HepG2 (cell line): ENCODE results near the gene PTGDS. TPM values are rescaled to one million over a fixed set of nuclear protein-coding genes. Genes with fewer than 3 reads are reported as not detected.
A peak's percentile ranks its signal among the peaks of the same experiment; 100 is the strongest.

Source experiments
- JARID2 ChIP-seq: sonication (generic); formaldehyde crosslinking; IDR thresholded peaks from 2 replicates; pipeline ENCODE4 v1.8.1; 2023; ENCODE audit warnings: missing genetic modification reagents, inconsistent platforms; ENCODE audit not compliant: insufficient replicate concordance
- TEAD2 ChIP-seq: sonication (generic); formaldehyde crosslinking; IDR thresholded peaks from 2 replicates; pipeline ENCODE4 v1.9.0; 2021; ENCODE audit warnings: missing genetic modification reagents
- ZBTB7A ChIP-seq: sonication (generic); formaldehyde crosslinking; IDR thresholded peaks from 2 replicates; pipeline ENCODE4 v1.8.0; 2022; ENCODE audit warnings: mild to moderate bottlenecking, missing genetic modification reagents
- ZNF292 ChIP-seq: sonication (generic); formaldehyde crosslinking; IDR thresholded peaks from 2 replicates; pipeline ENCODE4 v1.8.1; 2022; ENCODE audit warnings: mild to moderate bottlenecking, low read depth, missing genetic modification reagents, borderline replicate concordance
- polyA plus RNA-seq, 8 experiments: library from polyadenylated mRNA; depleted of rRNA in 3 of 8; stranded (reverse) in 7 of 8; unstranded in 1 of 8; fragments of >200 nt; fragmentation: Illumina TruSeq in 4 of 8; extraction: Trizol in 4 of 8; gene quantifications; 2 replicates each; pipeline versions ENCODE4 v1.2.1 to v1.2.3, GENCODE V29; 2011 to 2016; ENCODE audit warnings: low read depth in 4 of 8, missing spikeins in 1 of 8, mixed read lengths in 1 of 8; ENCODE audit not compliant: insufficient read depth in 1 of 8
- total RNA-seq, 5 experiments: library from RNA; depleted of rRNA; stranded (reverse); fragments of >200 nt; fragmentation: Illumina TruSeq; extraction: Trizol; gene quantifications; 2 replicates each; pipeline ENCODE4 v1.2.3, GENCODE V29; 2016; ENCODE audit warnings: low read depth in 1 of 5
- TF ChIP-seq, protein P1 (sequence below): sonication (generic); formaldehyde crosslinking; conservative IDR thresholded peaks from 2 replicates; pipeline ENCODE4 v1.4.0; 2020; ENCODE audit warnings: missing genetic modification reagents
- TF ChIP-seq, protein P2 (sequence below): sonication (generic); formaldehyde crosslinking; IDR thresholded peaks from 2 replicates; pipeline ENCODE4 v1.8.0; 2022; ENCODE audit warnings: missing genetic modification reagents, mild to moderate bottlenecking, borderline replicate concordance
- TF ChIP-seq, protein P3 (sequence below): sonication (generic); formaldehyde crosslinking; IDR thresholded peaks from 2 replicates; pipeline ENCODE4 v1.5.0; 2020; ENCODE audit warnings: mild to moderate bottlenecking, low read depth, missing genetic modification reagents, borderline replicate concordance
- TF ChIP-seq, protein P4 (sequence below): sonication (generic); formaldehyde crosslinking; IDR thresholded peaks from 2 replicates; pipeline ENCODE4 v1.4.0; 2020; ENCODE audit warnings: low read depth, missing genetic modification reagents
- TF ChIP-seq, protein P5 (sequence below): sonication (generic); formaldehyde crosslinking; IDR thresholded peaks from 2 replicates; pipeline ENCODE4 v1.4.0; 2020; ENCODE audit warnings: missing genetic modification reagents, mild to moderate bottlenecking, borderline replicate concordance
- TF ChIP-seq, protein P6 (sequence below): sonication (generic); formaldehyde crosslinking; IDR thresholded peaks from 2 replicates; pipeline ENCODE4 v1.5.0; 2020; ENCODE audit warnings: mild to moderate bottlenecking, missing genetic modification reagents, borderline replicate concordance

Gene PTGDS
- total and polyA plus RNA-seq, 2 of the 13 experiments (the other 11 are each of a cell fraction or from before 2014, with no cell fraction given), result 0.33 to 0.50 TPM

DNA sequence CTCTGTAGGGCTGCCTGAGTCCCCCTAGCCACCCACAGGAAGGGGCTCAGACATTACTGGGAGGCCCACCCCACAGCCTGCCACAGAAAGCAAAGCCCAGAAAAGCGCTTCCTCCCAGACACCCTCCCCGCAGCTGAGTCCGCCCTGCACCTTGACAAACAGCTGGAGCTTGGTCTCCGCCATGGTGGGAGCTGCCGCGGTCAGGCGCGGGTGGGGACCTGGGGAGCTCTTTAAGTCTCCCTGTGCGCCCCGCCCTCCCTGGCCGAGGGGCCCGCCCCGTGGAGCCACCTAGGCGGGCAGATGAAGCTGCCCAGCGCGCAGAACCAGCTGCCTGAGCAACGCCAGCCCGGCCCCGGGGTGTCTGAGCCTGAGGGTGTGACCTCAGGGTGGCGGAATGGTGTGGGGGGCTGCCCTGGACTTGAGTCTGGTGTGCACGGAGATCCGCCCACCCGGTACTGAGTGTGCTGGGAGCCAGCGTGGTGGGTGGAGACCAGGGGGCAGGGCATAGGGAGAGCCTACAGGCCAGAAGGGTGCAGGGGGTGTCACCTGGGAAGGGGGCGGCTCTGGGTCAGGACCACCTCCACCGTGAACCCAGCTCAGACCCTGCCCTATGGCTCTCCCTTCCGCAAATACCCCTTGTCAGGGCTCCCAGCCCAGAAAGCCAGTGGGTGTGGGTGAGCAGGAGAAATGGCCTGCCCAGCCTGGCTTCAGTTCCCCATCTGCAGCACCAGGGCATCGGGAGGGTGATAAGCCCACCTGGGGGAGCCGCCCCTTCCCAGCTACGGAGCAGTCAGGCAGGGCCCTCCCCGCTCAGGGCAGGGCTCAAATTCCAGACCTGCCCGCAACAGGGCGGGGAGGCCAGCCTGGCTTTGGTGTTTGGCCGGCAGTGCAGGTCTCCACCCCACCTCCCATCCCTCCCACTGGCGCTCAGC, 19.3 kb downstream of the PTGDS start, which contains the start of gene CLIC3 (continued):
- TF ChIP-seq, protein P1, sequence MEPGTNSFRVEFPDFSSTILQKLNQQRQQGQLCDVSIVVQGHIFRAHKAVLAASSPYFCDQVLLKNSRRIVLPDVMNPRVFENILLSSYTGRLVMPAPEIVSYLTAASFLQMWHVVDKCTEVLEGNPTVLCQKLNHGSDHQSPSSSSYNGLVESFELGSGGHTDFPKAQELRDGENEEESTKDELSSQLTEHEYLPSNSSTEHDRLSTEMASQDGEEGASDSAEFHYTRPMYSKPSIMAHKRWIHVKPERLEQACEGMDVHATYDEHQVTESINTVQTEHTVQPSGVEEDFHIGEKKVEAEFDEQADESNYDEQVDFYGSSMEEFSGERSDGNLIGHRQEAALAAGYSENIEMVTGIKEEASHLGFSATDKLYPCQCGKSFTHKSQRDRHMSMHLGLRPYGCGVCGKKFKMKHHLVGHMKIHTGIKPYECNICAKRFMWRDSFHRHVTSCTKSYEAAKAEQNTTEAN (CRISPR knock-in tag), result no peak
- TF ChIP-seq ZBTB7A (CRISPR knock-in tag) (peak; percentile 66; the same call in 1 of the 2 replicates), JARID2 (CRISPR knock-in tag) (no peak), TEAD2 (CRISPR knock-in tag) (no peak), ZNF292 (CRISPR knock-in tag) (no peak)
- TF ChIP-seq, protein P2, sequence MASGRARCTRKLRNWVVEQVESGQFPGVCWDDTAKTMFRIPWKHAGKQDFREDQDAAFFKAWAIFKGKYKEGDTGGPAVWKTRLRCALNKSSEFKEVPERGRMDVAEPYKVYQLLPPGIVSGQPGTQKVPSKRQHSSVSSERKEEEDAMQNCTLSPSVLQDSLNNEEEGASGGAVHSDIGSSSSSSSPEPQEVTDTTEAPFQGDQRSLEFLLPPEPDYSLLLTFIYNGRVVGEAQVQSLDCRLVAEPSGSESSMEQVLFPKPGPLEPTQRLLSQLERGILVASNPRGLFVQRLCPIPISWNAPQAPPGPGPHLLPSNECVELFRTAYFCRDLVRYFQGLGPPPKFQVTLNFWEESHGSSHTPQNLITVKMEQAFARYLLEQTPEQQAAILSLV, result no peak
- TF ChIP-seq, protein P3, sequence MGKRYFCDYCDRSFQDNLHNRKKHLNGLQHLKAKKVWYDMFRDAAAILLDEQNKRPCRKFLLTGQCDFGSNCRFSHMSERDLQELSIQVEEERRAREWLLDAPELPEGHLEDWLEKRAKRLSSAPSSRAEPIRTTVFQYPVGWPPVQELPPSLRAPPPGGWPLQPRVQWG (CRISPR knock-in tag), result no peak
- TF ChIP-seq, protein P4, sequence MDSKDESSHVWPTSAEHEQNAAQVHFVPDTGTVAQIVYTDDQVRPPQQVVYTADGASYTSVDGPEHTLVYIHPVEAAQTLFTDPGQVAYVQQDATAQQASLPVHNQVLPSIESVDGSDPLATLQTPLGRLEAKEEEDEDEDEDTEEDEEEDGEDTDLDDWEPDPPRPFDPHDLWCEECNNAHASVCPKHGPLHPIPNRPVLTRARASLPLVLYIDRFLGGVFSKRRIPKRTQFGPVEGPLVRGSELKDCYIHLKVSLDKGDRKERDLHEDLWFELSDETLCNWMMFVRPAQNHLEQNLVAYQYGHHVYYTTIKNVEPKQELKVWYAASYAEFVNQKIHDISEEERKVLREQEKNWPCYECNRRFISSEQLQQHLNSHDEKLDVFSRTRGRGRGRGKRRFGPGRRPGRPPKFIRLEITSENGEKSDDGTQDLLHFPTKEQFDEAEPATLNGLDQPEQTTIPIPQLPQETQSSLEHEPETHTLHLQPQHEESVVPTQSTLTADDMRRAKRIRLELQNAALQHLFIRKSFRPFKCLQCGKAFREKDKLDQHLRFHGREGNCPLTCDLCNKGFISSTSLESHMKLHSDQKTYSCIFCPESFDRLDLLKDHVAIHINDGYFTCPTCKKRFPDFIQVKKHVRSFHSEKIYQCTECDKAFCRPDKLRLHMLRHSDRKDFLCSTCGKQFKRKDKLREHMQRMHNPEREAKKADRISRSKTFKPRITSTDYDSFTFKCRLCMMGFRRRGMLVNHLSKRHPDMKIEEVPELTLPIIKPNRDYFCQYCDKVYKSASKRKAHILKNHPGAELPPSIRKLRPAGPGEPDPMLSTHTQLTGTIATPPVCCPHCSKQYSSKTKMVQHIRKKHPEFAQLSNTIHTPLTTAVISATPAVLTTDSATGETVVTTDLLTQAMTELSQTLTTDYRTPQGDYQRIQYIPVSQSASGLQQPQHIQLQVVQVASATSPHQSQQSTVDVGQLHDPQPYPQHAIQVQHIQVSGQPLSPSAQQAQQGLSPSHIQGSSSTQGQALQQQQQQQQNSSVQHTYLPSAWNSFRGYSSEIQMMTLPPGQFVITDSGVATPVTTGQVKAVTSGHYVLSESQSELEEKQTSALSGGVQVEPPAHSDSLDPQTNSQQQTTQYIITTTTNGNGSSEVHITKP (CRISPR knock-in tag), result peak; percentile 41; the same call in 1 of the 2 replicates
- TF ChIP-seq, protein P5, sequence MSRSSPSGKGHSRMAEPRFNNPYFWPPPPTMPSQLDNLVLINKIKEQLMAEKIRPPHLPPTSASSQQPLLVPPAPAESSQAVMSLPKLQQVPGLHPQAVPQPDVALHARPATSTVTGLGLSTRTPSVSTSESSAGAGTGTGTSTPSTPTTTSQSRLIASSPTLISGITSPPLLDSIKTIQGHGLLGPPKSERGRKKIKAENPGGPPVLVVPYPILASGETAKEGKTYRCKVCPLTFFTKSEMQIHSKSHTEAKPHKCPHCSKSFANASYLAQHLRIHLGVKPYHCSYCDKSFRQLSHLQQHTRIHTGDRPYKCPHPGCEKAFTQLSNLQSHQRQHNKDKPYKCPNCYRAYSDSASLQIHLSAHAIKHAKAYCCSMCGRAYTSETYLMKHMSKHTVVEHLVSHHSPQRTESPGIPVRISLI (CRISPR knock-in tag), result no peak
- TF ChIP-seq, protein P6, sequence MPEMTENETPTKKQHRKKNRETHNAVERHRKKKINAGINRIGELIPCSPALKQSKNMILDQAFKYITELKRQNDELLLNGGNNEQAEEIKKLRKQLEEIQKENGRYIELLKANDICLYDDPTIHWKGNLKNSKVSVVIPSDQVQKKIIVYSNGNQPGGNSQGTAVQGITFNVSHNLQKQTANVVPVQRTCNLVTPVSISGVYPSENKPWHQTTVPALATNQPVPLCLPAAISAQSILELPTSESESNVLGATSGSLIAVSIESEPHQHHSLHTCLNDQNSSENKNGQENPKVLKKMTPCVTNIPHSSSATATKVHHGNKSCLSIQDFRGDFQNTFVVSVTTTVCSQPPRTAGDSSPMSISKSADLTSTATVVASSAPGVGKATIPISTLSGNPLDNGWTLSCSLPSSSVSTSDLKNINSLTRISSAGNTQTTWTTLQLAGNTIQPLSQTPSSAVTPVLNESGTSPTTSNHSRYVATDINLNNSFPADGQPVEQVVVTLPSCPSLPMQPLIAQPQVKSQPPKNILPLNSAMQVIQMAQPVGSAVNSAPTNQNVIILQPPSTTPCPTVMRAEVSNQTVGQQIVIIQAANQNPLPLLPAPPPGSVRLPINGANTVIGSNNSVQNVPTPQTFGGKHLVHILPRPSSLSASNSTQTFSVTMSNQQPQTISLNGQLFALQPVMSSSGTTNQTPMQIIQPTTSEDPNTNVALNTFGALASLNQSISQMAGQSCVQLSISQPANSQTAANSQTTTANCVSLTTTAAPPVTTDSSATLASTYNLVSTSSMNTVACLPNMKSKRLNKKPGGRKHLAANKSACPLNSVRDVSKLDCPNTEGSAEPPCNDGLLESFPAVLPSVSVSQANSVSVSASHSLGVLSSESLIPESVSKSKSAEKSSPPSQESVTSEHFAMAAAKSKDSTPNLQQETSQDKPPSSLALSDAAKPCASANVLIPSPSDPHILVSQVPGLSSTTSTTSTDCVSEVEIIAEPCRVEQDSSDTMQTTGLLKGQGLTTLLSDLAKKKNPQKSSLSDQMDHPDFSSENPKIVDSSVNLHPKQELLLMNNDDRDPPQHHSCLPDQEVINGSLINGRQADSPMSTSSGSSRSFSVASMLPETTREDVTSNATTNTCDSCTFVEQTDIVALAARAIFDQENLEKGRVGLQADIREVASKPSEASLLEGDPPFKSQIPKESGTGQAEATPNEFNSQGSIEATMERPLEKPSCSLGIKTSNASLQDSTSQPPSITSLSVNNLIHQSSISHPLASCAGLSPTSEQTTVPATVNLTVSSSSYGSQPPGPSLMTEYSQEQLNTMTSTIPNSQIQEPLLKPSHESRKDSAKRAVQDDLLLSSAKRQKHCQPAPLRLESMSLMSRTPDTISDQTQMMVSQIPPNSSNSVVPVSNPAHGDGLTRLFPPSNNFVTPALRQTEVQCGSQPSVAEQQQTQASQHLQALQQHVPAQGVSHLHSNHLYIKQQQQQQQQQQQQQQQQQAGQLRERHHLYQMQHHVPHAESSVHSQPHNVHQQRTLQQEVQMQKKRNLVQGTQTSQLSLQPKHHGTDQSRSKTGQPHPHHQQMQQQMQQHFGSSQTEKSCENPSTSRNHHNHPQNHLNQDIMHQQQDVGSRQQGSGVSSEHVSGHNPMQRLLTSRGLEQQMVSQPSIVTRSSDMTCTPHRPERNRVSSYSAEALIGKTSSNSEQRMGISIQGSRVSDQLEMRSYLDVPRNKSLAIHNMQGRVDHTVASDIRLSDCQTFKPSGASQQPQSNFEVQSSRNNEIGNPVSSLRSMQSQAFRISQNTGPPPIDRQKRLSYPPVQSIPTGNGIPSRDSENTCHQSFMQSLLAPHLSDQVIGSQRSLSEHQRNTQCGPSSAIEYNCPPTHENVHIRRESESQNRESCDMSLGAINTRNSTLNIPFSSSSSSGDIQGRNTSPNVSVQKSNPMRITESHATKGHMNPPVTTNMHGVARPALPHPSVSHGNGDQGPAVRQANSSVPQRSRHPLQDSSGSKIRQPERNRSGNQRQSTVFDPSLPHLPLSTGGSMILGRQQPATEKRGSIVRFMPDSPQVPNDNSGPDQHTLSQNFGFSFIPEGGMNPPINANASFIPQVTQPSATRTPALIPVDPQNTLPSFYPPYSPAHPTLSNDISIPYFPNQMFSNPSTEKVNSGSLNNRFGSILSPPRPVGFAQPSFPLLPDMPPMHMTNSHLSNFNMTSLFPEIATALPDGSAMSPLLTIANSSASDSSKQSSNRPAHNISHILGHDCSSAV, result no peak
